Measurements from ENCODE around the gene KSR2.

KSR2 gene

GRCh38 chr12:117433878-117434277 is 534.9 kb downstream of the KSR2 start:
- Histone ChIP-seq H3K9me3 (replicated peaks; ENCODE audit: low read length) (peaks cover 14% of the 10 kb centered on the region), H3K4me3 (ENCODE audit: low read length) (no peak overlapping the region), H3K4me1 (ENCODE audit: control insufficient read depth, insufficient read depth, low read length) (no peaks in the 10 kb centered on the region), H3K27me3 (ENCODE audit: control insufficient read depth, insufficient read depth, low read length) (no peaks in the 10 kb centered on the region), H3K9ac (ENCODE audit: low read depth, low read length) (no peak overlapping the region), H3K36me3 (ENCODE audit: insufficient read depth, low read length) (no peaks in the 10 kb centered on the region), H3K4me2 (ENCODE audit: low read length) (no peak overlapping the region)

GRCh38 chr12:117430246-117430645 is 538.5 kb downstream of the KSR2 start:
- no peaks in the 10 kb centered on the region for H3K36me3 ChIP-seq (ENCODE audit: insufficient read depth, low read length)
- no peak overlapping the region for H3K4me3 ChIP-seq (ENCODE audit: low read length)
- no peak overlapping the region for H3K4me2 ChIP-seq (ENCODE audit: low read length)
- no peaks in the 10 kb centered on the region for H3K4me1 ChIP-seq (ENCODE audit: control insufficient read depth, insufficient read depth, low read length)
- H3K27me3 ChIP-seq (ENCODE audit: control insufficient read depth, insufficient read depth, low read length), result no peaks in the 10 kb centered on the region
- H3K9me3 ChIP-seq (replicated peaks; ENCODE audit: low read length), result peaks cover 14% of the 10 kb centered on the region
- no peak overlapping the region for H3K9ac ChIP-seq (ENCODE audit: low read depth, low read length)

- Histone ChIP-seq H3K4me2 (ENCODE audit: low read length) (no peak overlapping the region), H3K4me3 (ENCODE audit: low read length) (no peak overlapping the region), H3K4me1 (ENCODE audit: control insufficient read depth, insufficient read depth, low read length) (no peaks in the 10 kb centered on the region), H3K27me3 (ENCODE audit: control insufficient read depth, insufficient read depth, low read length) (no peaks in the 10 kb centered on the region), H3K9me3 (replicated peaks; ENCODE audit: low read length) (no peaks in the 10 kb centered on the region), H3K9ac (ENCODE audit: low read depth, low read length) (no peak overlapping the region), H3K36me3 (ENCODE audit: insufficient read depth, low read length) (no peaks in the 10 kb centered on the region)
Measured at GRCh38 chr12:117427211-117427610, 541.6 kb downstream of the KSR2 start.

DNA sequence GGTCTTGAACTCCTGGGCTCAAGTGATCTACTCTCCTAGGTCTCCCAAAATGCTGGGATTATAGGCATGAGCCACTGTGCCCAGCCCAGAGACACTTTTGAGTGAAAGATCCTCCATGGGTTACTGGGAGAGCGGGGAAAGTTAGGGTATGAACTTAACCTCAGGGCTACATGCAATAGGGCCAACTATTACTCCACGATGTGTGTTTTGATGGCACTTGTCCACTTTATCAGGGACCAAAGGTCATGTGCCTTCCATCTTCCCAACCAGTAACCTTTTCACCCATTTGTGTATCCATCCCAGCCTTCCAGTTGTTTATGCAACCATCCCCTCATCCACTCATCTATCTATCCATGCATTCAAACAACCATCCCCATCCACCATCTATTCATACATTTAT is 546.8 kb downstream of the KSR2 start:
- Histone ChIP-seq H3K4me2 (ENCODE audit: low read length) (no peak overlapping the region), H3K4me1 (ENCODE audit: control insufficient read depth, insufficient read depth, low read length) (no peaks in the 10 kb centered on the region), H3K27me3 (ENCODE audit: control insufficient read depth, insufficient read depth, low read length) (no peaks in the 10 kb centered on the region), H3K9ac (ENCODE audit: low read depth, low read length) (no peak overlapping the region), H3K36me3 (ENCODE audit: insufficient read depth, low read length) (no peaks in the 10 kb centered on the region), H3K4me3 (ENCODE audit: low read length) (no peak overlapping the region), H3K9me3 (replicated peaks; ENCODE audit: low read length) (peaks cover 7% of the 10 kb centered on the region)

GRCh38 chr12:117421068-117421752 is 547.6 kb downstream of the KSR2 start:
- H3K4me3 ChIP-seq (ENCODE audit: low read length), result no peak overlapping the region
- H3K9me3 ChIP-seq (replicated peaks; ENCODE audit: low read length), result peaks cover 7% of the 10 kb centered on the region
- H3K4me1 ChIP-seq (ENCODE audit: control insufficient read depth, insufficient read depth, low read length), result no peaks in the 10 kb centered on the region
- no peaks in the 10 kb centered on the region for H3K36me3 ChIP-seq (ENCODE audit: insufficient read depth, low read length)
- H3K27me3 ChIP-seq (ENCODE audit: control insufficient read depth, insufficient read depth, low read length), result no peaks in the 10 kb centered on the region
- no peak overlapping the region for H3K4me2 ChIP-seq (ENCODE audit: low read length)
- H3K9ac ChIP-seq (ENCODE audit: low read depth, low read length), result no peak overlapping the region

DNA sequence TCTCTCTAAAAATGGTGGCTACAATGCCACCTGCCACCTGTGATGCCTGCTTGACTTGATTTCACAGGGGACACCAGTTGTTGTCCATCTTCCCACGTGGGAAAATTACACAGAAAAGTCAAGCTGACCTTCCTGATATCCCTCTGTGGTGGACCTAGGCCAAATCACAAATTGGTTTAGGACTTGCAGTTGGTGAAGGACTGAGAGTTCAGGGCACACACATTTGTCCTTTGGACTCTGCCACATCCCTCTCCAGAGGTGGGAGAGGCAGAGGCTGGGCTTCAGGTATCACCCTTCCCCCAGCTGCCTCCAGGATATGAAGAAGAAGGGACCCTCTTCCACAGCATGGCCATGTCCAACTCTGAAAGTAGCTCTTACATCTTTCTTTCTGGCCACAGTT is 551.8 kb downstream of the KSR2 start:
- Histone ChIP-seq H3K27me3 (ENCODE audit: control insufficient read depth, insufficient read depth, low read length) (no peaks in the 10 kb centered on the region), H3K4me2 (ENCODE audit: low read length) (no peak overlapping the region), H3K36me3 (ENCODE audit: insufficient read depth, low read length) (no peaks in the 10 kb centered on the region), H3K4me3 (ENCODE audit: low read length) (no peak overlapping the region), H3K9me3 (replicated peaks; ENCODE audit: low read length) (peaks cover 13% of the 10 kb centered on the region), H3K9ac (ENCODE audit: low read depth, low read length) (no peak overlapping the region), H3K4me1 (ENCODE audit: control insufficient read depth, insufficient read depth, low read length) (no peaks in the 10 kb centered on the region)

DNA sequence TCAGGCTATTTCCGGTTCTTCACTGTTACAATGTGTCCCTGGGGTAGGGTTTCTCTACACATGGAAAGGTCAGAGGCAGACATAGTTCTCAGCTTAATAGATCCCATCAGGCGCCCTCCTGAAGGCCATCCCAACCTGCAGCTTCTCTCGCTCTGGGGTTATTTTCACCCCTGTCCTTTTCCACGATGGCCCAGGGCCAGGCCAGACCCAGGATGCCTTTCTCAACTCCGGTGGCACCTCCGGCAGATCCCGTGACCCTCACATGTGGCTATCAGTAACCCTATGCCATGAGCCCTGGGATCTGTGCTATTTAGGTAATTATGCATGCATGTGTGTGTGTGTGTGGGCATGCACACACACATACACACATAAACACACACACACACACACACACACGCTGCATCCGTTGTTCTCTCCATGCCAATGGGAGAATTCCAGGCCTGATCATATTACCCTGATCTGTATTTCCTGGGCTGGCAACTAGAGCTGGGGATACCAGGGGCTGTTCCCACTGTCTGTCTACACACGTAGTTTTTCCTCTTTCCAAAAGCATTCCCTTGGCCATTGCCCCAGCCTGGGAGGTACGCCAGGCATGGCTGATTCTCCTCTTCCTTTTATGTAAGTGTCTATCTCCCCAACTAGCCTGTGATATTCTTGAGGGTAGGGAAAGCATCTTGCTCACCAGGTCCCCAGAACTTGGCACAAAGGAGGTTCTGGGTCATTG is 556.2 kb downstream of the KSR2 start:
- H3K4me1 ChIP-seq (ENCODE audit: control insufficient read depth, insufficient read depth, low read length), result no peaks in the 10 kb centered on the region
- H3K4me2 ChIP-seq (ENCODE audit: low read length), result no peak overlapping the region
- no peak overlapping the region for H3K9ac ChIP-seq (ENCODE audit: low read depth, low read length)
- H3K4me3 ChIP-seq (ENCODE audit: low read length), result no peak overlapping the region
- no peaks in the 10 kb centered on the region for H3K36me3 ChIP-seq (ENCODE audit: insufficient read depth, low read length)
- peaks cover 7% of the 10 kb centered on the region for H3K9me3 ChIP-seq (replicated peaks; ENCODE audit: low read length)
- H3K27me3 ChIP-seq (ENCODE audit: control insufficient read depth, insufficient read depth, low read length), result no peaks in the 10 kb centered on the region

DNA sequence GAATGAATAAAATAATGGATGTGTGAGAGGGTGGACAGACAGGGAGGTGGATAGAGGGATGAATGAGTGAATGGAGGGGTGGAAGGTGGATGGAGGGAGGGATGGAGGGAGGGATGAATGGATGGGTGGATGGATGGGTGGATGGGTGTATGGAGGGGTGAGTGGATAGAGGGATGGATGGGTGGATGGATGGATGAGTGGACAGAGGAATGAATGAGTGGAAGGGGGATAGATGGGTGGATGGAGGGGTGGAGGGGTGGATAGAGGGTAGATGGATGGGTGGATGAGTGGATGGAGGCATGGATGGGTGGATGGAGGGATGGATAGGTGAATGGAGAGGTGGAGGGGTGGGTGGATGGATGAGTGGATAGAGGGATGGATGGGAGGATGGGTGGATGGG is 559.5 kb downstream of the KSR2 start:
- Histone ChIP-seq H3K36me3 (ENCODE audit: insufficient read depth, low read length) (no peaks in the 10 kb centered on the region), H3K4me1 (ENCODE audit: control insufficient read depth, insufficient read depth, low read length) (no peaks in the 10 kb centered on the region), H3K4me3 (ENCODE audit: low read length) (no peak overlapping the region), H3K9me3 (replicated peaks; ENCODE audit: low read length) (peaks cover under 1% of the 10 kb centered on the region), H3K27me3 (ENCODE audit: control insufficient read depth, insufficient read depth, low read length) (no peaks in the 10 kb centered on the region), H3K4me2 (ENCODE audit: low read length) (no peak overlapping the region), H3K9ac (ENCODE audit: low read depth, low read length) (no peak overlapping the region)

DNA sequence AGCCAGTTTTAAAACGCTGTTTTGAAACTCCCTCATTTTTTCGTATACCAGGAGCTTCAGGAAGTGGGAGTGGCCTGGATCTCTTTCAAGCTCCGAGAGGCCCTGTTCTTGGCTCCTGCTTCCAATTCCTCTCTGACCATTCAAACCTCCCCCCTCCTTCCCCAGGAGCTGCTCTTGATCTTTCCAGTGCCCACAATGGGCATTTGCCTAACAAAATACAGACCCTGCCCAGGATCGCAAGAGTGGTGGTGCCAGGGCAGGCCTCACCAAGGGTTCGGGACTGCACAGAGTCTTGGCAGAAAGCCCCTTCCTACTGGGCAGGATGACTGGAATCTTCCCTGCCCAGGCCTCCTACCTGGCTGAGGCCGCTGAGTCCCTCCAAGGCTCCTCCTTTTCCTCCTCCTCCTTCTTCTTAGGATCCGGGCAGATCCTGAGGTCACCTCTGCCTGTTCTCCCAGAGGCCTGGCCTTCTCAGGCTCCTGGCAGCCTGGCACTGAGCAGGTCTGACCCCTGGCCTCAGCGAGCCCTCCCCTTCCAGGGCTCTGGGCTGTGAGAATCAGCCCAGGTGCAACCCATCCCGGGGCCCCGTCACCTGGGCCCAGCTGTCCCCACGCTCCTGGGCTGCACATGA is 560.5 kb downstream of the KSR2 start:
- Histone ChIP-seq H3K9ac (ENCODE audit: low read depth, low read length) (no peak overlapping the region), H3K4me2 (ENCODE audit: low read length) (no peak overlapping the region), H3K4me3 (ENCODE audit: low read length) (no peak overlapping the region), H3K4me1 (ENCODE audit: control insufficient read depth, insufficient read depth, low read length) (no peaks in the 10 kb centered on the region), H3K36me3 (ENCODE audit: insufficient read depth, low read length) (no peaks in the 10 kb centered on the region), H3K9me3 (replicated peaks; ENCODE audit: low read length) (peaks cover 11% of the 10 kb centered on the region), H3K27me3 (ENCODE audit: control insufficient read depth, insufficient read depth, low read length) (no peaks in the 10 kb centered on the region)

GRCh38 chr12:117404940-117405339 is 563.9 kb downstream of the KSR2 start:
- no peaks in the 10 kb centered on the region for H3K4me1 ChIP-seq (ENCODE audit: control insufficient read depth, insufficient read depth, low read length)

DNA sequence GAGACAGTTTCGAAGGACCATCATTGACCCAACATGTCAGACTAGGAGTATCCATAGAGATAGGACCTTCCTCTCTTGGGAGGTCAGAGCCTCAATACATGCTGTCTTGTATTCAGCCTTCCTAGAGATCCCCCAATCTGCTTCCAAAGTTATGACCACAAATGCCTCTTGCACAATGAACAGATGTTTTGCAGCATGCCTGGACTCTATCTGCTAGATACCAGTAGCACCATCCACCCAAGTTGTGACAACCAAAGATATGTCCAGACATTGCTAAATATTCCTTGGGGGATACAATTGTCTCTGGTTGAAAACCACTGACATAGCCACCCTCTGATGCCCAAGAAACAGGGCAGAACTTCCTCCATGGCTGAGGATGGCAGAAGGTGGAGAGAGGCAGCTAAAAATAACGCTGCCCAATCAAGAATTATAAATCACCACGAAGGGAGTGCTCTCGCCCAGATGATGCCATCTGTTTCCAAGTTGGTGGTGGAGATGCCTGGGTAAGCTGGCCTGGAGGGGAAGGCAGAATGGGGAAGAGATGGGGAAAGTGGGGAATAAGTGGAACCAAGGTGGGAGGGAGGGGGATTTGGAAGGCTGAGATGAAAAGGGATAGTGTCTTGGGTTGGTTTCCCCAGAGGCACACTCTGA is 564.5 kb downstream of the KSR2 start:
- Histone ChIP-seq H3K27me3 (ENCODE audit: control insufficient read depth, insufficient read depth, low read length) (no peaks in the 10 kb centered on the region), H3K9me3 (replicated peaks; ENCODE audit: low read length) (peaks cover 19% of the 10 kb centered on the region)

More at GRCh38 chr12:117404940-117405339, 563.9 kb downstream of the KSR2 start:
- Histone ChIP-seq H3K4me2 (ENCODE audit: low read length) (no peak overlapping the region), H3K36me3 (ENCODE audit: insufficient read depth, low read length) (no peaks in the 10 kb centered on the region), H3K9ac (ENCODE audit: low read depth, low read length) (no peak overlapping the region), H3K9me3 (replicated peaks; ENCODE audit: low read length) (peaks cover 19% of the 10 kb centered on the region), H3K27me3 (ENCODE audit: control insufficient read depth, insufficient read depth, low read length) (no peaks in the 10 kb centered on the region), H3K4me3 (ENCODE audit: low read length) (no peak overlapping the region)

More for the DNA sequence above, 564.5 kb downstream of the KSR2 start:
- Histone ChIP-seq H3K9ac (ENCODE audit: low read depth, low read length) (no peak overlapping the region), H3K36me3 (ENCODE audit: insufficient read depth, low read length) (no peaks in the 10 kb centered on the region), H3K4me3 (ENCODE audit: low read length) (no peak overlapping the region), H3K4me2 (ENCODE audit: low read length) (no peak overlapping the region), H3K4me1 (ENCODE audit: control insufficient read depth, insufficient read depth, low read length) (no peaks in the 10 kb centered on the region)
